NCI-H1092 (cell line): ENCODE results near the gene INPP5A.
"Not testable (repeated sequence)": the region's sequence is repeated elsewhere in the genome, so short reads cannot be mapped to it uniquely, and the experiment has no call there.

Experiments
- DNase-seq: peaks from one replicate; lab custom pipeline; 2025; lab: John Stamatoyannopoulos, UW

INPP5A gene

DNA sequence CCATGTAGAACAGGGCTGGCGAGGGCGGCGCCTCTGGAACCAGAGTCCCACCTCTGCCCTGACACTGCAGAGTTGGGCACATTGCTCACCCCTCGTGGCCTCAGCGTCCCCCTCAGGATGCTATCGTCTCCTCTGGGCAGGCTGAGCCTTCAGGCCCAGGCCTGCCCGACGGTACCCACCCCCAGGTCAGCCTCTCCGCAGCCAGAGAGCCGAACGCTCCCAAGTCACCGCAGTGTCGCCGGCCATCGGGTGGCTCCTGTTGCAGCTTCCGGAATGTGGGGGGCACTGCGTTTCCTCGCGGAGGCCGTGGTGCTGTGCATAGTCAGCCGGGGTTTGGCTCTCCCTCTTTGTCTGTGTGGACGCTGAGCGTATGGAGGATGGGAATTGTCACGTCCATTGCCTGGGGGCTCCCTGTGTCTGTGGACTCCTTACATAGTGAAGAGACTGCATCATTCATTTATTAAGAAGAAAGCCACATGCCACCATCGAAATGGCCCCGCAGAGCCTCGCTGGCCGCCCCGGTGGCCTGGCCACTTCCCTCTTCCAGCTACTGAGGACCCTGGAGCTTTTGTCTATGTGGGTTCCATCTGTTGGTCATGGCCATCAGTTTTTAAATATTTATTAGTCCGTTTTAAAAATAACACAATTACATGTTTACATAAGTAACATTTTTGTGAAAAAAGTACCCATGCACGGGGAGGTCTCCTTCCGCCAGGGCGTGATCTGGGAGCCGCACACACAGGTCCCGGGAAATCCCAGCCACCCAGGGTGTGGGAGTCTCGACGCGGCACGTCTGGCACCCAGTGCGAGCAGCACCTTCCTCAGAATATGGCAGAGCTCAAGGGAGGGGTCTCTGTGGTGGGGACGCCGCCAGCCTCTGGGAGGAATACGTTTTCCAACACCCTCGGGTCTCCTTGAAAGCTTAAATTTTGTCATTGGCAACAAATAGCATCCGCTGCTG lies 232.8 kb downstream of the INPP5A start:
- no peak for DNase-seq

DNA sequence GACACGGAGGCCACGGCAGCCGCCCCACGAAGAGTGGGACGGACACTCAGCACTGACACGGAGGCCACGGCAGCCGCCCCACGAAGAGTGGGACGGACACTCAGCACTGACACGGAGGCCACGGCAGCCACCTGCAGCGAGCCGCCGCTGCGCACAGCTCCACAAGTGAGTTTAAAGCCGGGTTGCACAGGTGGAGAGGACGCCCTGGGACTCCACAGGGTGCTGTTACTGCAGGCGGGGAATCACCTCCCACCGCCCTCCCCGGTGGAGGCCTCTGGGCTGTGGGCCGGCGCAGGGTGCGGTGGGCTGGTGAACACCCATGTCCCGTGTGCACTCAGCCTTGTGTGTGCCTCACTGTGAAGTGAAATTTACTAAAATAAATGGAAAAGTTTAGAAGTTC lies 235.2 kb downstream of the INPP5A start:
- DNase-seq, result not testable (repeated sequence)

DNA sequence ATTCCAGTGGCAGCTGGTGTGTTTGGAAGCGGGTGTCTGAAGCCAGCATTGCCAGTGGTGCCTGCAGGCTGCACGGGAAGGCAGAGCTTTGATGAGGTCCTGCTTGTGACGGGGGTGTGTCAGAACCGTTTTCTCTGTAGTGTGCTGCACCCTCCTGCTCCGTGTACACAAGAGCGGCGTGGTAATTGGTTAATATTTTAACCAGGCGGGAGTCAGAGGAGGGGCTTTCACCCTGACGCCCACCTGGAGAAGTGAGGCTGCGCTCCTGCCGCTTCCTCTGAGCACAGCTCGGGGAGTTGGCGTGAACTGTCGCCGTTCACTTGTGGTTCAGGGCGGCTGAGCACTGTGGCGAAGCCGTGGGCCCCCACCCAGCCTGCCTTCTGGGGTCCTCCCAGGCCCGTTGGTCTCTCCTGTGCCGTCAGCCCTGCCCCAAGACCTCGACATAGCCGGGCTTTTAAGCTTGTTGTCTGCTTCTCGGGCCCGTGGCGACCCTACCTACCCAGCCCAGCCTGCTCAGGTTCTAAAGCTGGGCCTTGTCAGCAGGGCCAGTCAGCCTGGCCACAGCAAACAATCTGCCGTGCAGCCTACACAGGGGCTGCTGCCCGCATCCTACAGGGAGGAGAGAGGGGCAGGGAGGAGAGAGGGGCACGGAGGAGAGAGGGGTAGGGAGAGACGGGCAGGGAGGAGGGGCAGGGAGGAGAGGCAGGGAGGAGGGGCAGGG lies 236.8 kb downstream of the INPP5A start:
- no peak for DNase-seq

DNA sequence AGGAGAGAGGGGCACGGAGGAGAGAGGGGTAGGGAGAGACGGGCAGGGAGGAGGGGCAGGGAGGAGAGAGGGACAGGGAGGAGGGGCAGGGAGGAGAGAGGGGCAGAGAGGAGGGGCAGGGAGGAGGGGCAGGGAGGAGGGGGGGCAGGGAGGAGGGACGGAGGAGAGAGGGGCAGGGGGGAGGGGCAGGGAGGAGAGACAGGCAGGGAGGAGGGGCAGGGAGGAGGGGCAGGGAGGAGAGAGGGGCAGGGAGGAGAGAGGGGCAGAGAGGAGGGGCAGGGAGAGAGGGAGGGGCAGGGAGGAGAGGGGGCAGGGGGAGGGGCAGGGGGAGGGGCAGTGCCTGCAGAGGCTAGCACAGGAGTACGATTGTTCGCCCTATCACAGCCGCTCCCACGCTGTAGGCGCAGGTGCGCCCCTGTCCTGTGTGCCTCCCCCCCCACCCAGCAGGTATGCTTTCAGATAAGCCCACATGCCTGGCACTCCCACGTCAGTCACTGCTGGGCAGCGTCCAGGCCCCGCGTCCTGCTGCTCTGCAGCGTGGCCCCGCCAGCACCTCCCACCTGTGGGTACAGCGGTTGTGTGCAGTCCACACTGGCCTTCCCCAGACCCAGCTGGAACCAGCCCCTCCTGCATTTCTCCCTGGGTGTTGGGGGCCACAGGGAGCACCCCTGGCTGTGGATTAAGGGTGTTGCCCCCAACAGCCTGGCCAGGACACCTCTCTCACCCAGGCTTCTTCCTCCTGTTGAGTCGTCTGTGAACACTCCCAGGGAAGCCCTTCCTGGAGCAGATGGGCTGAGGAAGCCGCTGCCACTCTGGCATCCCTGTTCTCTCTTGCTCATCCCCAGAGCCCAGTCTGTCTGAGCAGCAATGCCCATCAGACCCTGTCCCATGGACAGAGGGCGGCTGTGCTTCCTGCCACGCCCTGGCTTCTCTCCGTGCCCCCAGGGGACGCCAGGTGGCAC lies 237.6 kb downstream of the INPP5A start:
- no peak for DNase-seq

DNA sequence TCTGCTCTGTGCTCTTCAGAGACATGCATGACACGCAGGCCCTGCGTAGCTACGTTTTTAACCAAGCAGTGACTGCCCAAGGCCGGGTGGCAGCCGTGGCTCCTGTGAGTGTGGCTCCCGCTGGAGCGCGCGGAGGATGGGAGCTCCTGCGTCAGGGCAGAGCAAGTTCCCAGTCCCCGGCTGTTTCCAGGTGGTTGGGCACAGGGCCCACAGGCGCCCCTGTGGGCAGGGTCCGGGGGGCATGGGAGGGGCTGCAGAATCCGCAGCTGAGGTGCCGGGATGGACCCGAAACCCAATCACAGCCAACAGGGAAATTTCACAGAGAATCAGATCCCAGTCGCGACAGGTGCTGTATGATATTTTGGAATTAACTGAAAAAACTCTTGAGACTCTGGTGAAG lies 238.6 kb downstream of the INPP5A start:
- peak; percentile 11 for DNase-seq

DNA sequence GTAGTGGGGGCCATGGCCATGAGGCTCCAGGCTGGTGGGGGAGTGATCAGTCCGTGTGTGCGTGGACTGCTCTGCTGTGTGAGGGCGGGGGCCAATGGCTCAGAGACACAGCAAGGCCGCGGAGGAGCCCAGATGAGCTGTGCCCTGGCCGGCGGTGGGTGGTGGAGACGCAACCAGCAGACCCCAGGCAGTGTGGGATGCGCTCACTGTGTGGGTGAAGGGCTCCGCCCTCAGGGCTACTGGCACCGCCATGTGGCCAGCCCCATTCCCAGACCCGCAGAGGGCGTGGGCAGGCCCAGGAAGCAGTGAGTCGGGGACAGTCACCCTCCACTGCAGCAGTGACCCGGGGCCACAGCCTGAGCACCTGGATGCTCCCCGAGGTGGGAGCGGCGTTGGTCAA lies 239.2 kb downstream of the INPP5A start:
- DNase-seq, result no peak

DNA sequence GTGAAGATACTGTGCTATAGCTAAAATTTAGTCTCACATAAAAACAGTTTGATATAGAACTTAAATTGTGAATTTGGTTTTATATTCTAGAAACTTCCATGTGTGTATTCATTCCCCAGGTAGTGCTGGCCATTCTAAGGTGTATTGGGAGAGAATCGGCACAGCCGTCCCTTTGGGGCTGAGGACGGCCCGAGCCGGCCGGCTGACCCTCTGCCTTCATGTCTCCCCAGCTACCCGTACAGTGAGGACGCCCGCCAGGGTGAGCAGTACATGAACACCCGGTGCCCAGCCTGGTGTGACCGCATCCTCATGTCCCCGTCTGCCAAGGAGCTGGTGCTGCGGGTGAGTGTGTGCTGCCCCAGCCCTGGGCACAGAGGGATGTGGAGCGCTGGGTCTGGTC lies 239.9 kb downstream of the INPP5A start:
- DNase-seq, result no peak

DNA sequence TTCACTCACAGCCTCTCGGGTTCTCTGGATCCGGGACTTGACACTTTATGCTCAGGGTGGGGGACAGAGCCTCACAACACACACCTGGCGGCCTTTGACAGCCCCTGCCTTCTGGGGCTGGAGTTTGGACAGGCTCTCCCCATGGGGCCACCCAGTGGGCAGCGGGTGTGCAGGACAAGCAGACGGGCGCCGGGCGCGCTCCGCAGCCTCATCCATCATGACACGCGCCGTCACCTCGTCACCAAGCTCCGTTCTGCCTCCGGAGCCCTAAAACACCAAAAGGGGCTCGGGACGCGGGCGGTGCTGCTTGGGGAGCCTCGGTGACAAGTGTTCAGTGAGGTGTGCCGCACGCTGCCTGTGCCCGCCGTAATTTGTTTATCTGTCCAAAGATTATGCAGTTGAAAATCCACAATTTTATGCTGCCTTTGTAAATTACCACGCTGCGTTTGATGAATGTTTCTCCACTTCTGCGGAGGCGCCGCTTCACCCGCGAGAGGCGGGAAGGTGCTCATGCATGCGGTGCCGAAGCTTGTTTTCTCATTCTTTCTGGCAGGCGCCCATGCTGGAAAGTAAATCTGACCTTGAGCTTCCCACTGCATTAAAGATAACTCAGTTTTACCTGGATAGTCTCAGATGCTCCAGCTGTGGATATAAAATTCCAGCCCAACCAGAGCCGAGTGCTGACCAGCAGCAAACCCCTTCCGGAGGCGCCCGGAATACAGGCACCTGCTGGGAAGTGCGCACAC lies 242.1 kb downstream of the INPP5A start:
- no peak for DNase-seq

DNA sequence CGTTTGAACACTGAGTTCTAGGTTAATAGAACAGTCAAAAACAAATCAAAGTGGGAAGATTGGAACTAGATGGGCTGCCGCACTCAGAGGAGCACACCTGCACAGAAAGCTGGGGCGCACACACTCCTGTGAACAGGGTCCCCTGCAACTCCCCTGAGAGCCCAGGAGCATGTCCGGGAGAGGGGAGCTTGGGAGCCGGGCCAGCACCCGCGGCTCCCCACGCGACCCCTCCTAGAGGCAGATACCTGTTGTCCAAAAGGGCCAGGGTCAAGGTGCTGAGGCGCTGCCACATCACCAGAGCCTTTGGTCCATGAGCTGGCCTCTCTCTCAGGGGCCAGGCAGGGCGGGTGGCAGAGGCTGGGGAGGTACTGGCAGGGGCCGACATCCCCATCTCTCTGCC lies 242.8 kb downstream of the INPP5A start:
- no peak for DNase-seq

DNA sequence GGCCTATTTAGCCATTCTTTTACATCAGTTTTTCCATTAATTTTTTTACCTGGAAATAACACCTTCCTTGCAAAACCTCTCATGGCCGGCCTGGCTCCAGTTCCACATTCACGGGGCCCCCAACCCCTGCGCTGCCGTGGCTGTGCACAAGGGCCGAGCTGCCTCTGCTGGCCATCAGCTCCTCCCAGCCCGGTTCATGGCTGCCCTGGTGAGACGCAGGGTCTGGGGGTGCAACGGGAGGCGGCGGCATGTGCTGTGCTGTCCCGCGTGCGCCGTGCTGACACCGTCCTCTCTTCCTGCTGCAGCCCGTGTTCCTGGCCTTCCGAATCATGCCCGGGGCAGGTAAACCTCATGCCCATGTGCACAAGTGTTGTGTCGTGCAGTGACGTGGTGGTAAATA lies 244.0 kb downstream of the INPP5A start:
- no peak for DNase-seq

DNA sequence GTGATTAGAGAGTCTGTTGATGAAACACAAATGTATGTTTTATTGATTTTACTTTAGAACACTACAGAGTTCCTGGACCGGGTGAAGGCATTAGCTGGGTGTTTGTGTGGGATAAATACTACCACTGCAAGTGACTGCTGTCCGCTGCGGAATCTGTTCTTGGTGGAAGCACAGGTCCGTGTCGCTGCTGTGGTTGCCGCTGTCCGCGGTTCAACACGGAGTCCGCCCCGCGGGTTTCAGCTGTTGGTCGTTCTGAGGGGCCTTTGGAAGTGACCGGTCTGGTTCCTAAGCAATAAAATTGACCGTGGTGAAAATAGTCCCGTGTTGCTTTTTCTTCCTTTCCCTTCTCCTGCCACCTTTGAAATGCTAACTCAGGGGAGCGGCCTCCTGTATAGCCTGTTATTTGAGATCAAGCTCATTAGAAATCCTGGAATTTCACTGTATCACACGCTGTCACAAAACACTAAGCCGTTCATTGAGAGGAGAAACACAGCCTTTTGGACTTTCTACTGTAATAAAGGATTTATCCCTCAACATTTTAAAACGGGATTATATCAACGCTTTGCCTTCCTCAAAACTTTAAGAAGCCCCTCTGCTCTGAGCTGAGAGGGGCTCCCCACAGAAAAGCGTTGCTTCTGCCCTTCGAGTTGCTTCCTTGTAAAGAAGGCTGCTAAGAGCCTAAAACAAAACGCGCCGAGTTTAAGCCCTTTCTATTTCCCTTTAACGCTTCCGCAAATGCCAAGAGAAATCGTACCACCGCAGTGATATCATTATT lies 245.8 kb downstream of the INPP5A start:
- no peak for DNase-seq

DNA sequence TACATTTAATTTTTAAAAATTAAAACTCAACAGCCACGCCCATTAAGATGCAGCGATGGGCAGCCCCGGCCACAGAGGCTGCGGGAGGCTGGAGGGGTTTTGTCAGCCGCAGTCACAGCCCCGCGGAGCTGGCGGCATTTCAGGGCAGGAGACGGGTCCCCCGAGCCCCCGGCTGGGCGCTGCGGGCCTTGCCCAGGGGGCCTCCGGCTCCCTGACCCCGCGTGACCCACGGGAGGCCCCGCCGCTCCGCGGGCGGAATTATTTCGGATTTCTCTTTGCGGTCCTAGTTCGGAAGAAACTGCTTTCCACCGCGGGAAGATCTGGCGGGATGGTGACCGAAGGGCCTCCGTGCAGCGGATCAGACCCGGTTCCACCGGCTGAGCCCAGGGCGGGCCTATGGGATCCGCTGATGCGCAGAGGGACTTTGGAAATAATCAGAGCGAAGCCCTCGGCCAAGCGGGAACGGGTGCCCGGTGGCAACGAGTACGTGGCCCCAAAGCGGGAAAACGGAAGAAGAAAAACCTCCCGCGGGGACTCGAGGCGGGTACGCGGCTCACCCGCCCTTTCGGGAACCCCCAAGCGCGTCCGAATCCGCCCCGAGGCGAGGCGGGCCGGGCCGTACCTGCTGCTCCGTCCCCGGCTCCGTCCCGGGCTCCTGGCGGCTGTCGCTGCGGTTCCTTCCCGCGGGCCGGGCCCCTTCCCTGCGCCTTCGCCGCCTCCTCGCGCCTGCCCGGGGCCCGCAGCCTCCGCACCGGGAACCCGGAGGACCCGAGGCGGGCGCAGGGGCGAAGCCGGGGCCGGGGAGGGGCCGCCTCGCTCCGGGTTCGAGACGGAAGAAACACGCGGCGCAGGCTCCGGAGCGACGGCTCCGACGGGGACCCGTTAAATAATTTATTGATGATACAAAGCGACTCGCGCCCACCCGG lies 246.6 kb downstream of the INPP5A start:
- no peak for DNase-seq

DNA sequence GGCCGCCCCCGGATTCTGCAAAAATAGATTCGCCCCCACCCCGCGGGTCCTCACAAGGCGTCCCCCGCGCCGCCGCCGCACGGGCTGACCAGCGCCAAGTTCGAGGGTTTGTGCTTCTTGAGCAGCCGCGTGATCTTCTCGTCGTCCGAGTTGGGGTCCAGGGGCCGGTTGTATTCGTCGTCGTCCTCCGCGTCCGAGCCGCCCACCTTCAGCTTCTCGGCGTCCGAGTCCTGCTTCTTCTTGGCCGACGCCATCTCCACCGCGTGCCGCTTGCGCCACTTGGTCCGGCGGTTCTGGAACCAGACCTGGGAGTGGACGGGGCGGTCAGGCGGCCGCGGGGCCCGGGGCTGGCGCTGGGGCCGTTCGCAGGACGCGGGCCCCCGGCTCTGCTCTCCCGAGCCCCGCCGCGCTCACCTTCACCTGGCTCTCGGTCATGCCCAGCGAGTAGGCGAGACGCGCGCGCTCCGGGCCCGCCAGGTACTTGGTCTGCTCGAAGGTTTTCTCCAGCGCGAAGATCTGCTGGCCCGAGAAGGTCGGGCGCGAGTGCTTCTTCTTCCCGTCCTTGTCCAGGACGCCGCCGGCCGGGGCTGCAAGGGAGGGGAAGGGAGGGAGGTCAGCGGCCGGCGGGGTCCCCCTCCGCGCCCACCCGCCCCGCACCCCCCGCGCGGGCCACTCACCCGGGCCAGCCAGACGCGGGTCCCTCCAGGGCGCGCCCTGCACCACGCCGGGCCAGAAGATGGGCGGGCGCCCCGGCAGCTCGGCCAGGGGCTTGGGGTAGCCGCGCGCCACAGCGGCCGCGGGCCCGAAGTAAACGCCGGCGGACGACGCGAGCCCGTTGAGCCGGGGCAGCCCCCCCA lies 247.5 kb downstream of the INPP5A start:
- DNase-seq, result no peak

DNA sequence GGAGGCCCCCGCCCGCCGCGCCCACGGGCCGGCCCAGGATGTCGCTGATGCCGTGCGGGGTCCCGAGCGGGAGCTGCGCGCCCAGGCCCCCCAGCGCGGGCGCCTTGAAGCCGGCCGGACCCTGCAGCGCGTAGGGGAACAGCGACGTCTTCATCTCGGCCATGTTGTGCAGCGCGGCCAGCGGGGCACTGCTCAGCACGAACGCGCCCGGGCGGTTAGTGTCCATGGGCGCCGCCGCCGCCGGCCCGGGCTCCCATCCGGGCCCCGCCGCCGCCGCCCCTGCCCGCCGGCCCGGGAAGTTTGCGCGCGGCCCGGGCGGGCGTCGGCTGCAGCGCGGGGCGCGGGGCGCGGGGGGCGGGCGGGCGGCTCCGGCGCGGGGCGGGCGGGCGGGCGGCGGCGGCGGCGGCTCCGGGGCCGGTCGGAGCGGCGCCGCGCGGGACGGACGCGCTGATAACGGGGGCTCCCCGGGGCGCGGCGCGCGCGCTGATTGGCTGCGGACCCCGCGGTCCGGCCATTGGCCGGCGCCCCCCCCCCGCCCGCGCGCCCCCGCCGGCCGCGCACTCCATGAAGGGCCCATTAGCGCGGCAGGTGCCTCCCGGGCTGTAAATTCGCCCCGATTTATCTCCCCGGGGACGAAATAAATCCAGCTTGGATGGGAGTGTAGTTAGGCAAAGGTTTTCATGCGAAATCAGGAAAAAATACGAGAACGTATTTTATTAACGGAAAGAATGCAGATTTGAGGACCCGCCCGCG lies 248.3 kb downstream of the INPP5A start, which contains the start of gene NKX6-2:
NKX6-2 (minus strand) TSS at position 425 of the 753 bp plus-strand sequence; CDS start at position 226, 199 bp downstream.
- DNase-seq, result no peak

DNA sequence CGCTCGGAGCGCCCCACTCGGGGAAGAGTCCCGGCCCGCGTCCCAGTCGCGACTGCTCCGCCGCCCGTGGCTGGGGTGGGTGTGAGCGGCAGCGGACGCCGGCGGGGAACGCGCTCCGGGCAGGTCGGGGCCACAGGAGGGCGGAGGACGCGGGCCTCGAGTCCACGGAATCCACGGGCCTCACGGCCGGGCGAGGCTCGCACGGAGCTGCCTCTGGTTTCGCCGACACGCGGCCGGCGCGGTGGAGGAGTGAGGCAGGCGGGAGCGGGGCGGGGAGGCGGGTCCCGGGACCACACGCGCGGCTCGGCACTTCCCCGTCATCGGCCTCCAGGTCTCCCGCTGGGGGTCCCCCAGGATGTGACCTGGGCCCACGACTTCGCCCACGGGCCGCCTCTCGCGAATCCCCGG lies 248.9 kb downstream of the INPP5A start:
- DNase-seq, result no peak

DNA sequence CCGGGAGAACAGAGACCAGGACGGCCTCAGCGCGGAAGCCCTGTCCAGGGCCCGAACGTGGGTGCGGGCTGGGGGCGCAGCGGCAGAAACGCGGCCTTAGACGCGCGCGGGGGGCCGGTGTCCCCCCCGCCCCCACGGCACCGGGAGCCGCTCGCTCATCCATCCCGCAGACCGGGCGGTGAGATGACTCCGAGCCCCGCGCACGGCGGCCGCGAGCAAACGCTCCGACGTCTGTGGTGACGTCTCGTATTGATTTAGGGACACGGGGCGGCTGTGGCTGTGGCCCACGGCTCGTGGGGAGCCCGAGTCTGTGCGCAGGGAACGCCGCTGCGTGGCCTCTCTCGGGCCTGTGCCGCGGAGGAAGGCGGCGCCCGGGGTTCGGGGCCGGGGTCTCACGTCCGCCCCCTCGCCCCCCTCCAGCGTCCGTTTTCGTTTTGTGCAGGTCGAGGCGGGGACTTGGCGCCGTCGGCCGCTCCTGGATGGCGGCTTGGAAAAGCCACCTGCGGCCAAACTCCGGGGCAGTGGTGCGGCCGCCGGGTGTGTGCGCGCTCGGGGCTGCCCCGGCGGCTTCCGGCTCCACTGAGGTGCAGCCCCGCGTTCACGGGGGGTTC lies 249.4 kb downstream of the INPP5A start:
- DNase-seq, result no peak

DNA sequence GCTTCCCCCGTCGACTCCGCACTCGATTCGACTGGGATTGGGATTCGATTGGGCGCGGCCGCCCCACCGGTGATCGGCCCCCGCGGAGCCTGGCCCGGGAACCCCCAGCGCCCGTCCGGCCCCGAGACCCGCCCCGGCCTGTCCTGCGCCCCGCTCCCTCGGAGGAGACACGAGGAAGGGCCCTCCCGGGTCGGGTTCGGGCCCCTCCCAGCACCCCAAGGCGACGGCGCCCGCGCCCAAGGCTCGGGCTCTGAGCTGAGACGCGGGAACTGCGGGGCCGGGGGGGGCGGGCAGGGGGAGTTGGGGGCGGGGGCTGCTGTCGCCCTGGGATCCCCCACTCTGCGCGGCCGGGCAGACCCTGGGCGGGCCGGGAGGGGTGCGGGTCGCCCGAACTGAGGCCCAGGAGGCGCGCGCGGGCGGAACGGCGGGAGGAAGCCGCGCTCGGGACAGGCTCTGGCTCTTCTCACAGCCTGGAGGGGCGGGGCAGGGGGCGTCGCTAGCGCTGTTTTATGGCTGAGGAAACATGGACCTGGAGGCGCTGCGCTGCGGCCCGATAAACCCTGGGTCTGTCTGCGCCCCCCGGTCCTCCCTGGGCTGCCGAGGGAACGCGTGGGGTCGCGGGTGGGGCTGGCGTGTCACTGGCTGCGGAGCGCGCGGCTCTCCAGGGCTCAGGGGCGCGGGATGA lies 250.1 kb downstream of the INPP5A start:
- no peak for DNase-seq
